GM21447 (cell line): ENCODE measurements around the gene EXOC4.
"Not testable (repeated sequence)": the region's sequence is repeated elsewhere in the genome, so short reads cannot be mapped to it uniquely, and the experiment has no call there.

Experiments used
- ATAC-seq: cut with Tn5 transposase; IDR thresholded peaks from one replicate; pipeline ENCODE4 v1.9.1; 2021; ENCODE audit not compliant: unreplicated experiment

EXOC4 gene

DNA sequence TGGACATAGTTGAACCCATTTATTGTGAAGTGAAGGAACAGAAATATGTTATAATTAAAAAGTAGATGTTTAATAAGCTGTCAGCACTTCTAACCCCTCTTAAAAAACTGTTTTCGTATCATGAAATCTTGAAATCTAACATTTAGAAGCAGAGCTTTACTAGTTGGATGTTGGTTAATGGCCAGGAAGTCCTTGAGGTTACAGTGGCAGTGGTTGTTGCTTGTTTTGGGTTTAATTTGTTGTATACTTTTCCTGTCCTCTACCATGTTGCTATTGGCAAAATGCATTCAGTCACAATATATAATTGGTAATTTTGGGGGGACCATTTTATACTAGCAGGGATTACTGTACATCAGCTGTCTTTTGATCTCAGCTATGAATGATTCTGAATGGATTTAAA, 60.7 kb downstream of the EXOC4 start:
- no peak for ATAC-seq

DNA sequence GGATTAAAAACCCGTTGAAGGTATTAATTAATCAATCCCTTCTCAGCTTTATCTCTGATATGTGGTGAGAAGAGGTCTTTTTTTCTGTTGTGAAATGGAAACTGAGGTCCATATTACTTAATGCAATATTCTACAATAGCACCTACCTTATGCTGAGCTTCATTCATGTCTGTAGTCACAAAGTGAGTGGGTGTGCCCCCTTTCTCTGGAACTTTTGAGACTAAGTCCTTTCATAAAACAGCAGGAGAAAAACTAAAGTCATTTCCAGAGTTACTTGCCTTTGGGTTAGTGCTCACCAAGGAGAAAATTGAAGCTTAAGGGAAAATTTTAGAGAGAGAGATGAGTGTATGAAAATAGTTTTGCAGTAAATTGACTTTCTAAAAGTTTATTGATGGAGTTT, 61.2 kb downstream of the EXOC4 start:
- ATAC-seq: no peak

DNA sequence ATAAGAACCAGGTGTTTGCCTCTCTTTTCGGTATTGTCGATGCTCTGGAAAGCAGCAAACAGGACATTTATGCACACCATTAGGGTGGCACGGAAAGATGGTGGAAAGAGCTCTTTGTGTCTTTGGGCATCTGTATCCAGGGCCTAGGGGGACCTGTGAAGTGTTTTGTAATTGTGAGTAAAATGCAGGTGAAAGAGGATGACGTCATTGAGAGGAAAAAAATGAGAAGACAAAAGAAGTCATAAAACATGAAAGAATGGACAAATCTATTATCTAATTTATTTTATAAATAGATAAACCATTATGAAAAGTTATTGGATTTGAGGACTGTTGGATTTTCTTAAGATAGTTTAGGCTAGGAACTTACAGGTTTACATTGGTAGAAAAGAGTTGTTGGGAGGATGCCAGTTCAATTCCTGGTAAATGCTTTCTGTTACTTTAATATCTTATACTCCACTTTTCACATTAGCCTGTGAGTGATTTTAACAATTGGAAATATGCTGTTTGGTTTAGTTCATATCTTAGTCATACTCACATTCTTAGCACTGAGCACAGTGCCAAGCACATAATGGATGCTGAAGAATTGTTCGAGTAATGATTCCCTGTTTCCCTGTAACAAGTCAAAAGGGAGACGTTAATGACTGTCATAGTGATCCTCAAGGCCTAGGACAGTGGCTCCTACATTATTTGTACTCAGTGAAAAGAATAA, 62.6 kb downstream of the EXOC4 start:
- ATAC-seq: no peak

DNA sequence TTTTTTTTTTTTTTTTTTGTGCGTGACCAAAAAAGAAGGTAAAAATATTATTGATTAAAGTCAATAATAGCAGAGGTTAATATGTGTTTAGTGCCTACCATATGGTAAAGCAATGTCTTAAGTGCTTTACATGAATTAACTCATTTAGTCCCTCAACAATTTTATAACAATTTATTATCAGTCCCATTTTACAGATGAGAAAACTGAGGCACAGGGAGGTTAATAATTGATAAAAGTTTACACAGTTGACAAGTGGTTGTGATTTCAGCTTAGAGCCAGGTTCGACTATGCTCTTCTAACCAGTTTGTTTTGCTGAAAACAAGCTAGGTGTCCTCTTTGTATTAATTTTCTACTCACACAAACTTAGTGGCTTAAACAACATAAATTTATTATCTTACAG, 67.0 kb downstream of the EXOC4 start:
- ATAC-seq: no peak

DNA sequence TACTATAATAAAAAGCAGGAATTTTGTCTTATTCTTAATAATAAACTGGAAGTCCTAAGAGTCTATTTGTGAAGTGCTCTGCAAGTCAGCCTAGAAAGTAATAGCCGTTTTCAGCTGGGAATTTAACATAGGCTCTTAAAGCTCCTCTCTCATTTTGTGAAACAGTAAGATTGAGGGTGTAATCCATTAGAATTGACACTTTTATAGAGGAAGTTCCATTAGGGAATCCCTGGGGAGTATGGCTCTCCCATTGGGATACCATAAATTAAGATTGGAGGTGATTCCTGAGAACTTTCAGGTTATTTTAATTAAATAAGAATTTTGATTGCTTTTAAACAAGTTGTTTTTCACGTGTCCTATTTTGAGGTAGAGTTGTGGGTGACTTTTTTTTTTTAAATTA, 68.0 kb downstream of the EXOC4 start:
- ATAC-seq: no peak

DNA sequence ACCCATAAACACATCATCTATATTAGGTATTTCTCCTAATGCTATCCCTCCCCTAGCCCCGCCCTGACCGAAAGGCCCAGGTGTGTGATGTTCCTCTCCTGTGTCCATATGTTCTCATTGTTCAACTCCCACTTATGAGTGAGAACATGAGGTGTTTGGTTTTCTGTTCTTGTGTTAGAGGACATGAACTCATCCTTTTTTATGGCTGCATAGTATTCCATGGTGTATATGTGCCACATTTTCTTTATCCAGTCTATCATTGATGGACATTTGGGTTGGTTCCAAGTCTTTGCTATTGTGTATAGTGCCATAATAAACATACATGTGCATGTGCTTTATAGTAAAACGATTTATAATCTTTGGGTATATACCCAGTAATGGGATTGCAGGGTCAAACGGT, 68.5 kb downstream of the EXOC4 start:
- not testable (repeated sequence) for ATAC-seq

DNA sequence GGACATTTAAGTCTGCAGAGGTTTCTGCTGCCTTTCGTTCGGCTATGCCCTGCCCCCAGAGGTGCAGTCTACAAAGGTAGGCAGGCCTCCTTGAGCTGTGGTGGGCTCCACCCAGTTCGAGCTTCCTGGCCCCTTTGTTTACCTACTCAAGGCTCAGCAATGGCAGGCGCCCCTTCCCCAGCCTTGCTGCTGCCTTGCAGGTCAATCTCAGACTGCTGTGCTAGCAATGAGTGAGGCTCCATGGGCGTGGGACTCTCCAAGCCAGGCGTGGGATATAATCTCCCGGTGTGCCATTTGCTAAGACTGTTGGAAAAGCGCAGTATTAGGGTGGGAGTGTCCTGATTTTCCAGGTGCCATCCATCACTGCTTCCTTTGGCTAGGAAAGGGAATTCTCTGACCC, 73.9 kb downstream of the EXOC4 start:
- ATAC-seq: not testable (repeated sequence)

DNA sequence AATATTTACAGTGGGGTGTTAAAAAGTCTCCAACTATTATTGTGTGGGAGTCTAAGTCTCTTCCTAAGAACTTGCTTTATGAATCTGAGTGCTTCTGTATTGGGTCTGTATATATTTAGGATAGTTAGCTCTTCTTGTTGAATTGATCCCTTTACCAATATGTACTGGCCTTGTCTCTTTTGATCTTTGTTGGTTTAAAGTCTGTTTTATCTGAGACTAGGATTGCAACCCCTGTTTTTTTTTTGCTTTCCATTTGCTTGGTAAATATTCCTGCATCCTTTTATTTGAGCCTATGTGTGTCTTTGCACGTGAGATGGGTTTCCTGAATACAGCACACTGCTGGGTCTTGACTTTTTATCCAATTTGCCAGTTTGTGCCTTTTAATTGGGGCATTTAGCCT, 75.1 kb downstream of the EXOC4 start:
- ATAC-seq: not testable (repeated sequence)

DNA sequence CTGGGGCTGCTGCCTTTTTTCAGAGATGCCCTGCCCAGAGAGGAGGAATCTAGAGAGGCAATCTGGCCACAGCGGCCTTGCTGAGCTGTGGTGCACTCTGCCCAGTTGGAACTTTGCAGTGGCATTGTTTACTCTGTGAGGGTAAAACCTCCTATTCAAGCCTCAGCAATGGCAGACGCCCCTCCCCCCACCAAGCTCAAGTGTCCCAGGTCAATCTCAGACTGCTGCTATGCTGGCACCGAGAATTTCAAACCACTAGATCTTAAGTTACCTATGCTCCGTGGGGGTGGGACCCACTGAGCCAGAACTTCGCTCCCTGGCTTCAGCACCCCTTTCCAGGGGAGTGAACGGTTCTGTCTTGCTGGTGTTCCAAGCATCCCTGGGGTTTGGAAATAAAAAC, 77.2 kb downstream of the EXOC4 start:
- ATAC-seq: no peak

DNA sequence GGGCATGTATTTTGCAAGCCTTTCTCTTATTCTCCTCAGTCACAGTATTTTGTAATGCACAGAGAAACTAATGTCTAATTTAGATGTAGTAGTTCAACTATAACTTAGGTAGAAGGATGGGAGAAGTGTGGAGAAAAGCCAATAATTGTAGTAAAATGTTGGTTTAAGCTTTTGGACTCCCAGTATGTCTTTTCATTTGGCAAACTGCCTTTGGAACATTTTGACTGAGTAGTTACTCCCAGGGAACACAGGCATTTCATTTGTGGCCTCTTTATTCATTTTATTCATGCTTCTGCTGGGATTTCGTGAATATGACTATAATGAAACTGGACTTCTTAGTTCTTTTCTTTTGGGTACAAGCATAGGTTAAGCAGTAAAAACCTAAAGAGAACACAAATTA, 79.0 kb downstream of the EXOC4 start:
- no peak for ATAC-seq

DNA sequence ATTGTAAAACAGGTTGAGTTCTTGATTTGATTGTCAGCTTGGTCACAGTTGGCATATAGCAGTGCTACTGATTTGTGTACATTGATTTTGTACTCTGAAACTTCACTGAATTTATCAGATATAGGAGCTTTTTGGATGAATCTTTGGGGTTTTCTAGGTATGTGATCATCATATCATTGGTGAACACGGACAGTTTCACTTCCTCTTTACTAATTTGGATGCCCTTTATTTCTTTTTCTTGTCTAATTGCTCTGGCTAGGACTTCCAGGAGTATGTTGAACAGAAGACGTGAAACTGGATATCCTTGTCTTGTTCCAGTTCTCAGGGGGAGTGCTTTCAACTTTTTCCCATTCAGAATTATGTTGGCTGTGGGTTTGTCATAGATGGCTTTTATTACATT, 86.9 kb downstream of the EXOC4 start:
- no peak for ATAC-seq

DNA sequence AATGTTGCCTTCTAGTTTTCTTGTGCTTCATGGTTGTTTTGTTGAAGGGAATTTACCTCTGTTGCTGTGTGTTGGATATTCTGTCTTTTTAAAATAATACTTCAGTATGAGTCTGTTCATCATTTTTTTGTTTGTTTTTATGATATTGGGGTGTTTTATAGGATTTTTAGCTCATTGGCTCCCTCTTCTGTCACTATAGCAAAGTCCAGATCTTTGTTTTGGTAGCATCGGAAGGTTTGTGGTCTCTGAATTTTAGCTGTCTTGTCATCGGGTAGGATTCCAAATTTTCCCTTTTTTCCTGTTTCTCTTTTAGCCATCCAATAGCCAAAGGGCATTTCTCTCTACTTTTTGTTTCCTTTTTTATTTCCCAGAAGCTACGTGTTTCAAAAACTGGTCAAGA, 91.4 kb downstream of the EXOC4 start:
- no peak for ATAC-seq

DNA sequence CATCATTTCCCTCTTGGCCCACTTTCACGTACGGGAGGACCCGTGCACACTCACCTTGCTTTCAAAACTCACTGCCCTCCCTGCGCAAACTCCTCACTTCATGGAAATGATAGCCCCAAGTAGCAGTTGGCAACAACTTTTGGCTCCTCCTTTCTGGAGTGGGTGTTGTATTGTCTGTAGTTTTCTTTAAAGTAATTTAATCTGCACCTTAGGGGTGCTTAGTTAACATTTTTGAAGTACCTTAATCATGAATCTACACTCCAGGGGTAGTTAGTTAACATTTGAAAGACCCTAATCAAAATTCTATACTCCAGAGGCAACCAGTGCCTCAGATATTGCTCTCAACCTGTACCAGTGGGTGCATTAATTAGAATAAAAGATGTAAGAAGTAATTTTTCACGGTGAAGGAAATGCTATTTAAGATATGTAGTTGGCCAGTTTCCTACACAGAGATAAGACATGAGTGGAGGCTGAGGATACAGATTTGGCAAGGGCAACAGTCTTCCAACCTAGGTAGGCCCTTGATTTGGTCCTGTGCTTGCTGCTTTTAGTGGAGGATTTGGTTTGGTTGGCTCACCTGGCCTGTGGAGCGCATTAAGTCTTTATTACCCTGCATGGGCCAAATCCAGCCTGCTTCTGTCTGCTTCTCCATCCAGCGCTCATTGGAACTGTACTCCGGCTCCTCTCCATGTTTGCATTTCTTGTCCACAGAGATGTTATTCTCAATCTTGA, 93.0 kb downstream of the EXOC4 start:
- ATAC-seq: no peak

DNA sequence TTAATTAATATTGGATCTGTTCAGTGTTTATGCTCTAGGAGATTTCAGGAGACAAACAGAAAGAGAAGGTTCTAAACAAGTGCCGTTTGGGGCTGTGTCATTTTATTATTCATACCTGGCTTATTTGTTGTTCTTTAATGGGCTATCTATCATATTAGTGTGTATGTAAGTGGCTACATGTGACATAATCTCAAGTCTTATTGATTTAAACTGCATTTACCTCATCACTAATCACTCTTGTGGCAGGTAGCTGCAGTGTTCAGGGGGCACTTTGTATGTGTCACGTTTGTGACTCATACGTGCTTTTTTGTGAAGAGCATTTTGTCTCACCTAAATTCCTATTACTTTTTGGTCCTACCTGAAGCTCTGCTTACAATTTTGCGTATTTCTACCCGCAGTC, 95.4 kb downstream of the EXOC4 start:
- ATAC-seq: no peak

DNA sequence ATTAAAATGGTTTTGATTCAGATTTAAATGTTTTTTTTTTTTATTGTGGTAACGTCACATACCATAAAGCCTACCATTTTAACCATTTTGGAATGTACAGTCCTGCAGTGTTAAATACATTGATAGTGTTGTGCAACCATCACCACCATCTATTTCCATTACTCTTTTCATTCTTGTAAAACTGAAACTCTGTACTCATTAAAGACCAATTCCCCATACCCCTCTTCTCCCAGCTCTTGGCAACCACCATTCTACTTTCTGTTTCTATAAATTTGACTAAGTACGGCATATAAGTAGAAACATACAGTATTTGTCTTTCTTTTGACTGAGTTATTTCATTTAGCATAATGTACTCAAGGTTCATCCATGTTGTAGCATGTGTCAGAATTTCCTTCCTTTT, 96.2 kb downstream of the EXOC4 start:
- ATAC-seq: no peak

DNA sequence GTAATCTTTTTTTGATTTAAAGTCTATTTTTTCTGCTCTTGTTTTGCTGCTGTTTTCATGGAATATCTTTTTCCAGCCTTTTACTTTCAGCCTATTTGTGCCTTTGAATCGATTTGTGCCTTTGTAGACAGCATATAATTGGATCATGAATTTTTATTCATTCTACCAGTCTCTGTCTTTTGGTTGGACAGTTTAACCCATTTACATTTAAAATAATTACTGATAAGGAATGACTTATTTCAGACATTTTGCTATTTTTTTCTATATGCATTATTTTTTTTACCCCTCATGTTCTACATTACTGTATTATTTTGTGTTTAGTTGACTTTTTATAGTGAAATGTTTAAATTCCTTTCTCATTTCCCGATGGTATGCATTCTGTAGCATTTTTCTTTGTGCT, 99.6 kb downstream of the EXOC4 start:
- no peak for ATAC-seq

DNA sequence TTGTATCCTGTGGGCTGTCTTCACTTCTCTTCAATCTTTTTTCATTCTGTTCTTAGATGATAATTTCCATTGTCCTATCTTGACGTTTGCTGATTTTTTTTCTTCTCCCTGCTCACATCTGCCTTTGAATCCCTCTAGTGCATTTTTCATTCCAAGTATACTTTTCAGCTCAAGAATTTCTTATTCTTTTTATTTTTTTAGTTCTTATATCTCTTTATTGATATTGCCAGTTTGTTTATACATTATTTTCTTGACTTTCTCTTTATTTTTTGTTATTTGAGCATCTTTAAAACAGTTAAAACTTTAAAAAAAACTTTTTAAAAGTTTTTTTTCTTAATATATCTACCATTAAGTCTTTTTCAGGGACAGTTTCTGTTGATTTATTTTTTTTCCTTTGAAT, 100.9 kb downstream of the EXOC4 start:
- ATAC-seq: no peak

DNA sequence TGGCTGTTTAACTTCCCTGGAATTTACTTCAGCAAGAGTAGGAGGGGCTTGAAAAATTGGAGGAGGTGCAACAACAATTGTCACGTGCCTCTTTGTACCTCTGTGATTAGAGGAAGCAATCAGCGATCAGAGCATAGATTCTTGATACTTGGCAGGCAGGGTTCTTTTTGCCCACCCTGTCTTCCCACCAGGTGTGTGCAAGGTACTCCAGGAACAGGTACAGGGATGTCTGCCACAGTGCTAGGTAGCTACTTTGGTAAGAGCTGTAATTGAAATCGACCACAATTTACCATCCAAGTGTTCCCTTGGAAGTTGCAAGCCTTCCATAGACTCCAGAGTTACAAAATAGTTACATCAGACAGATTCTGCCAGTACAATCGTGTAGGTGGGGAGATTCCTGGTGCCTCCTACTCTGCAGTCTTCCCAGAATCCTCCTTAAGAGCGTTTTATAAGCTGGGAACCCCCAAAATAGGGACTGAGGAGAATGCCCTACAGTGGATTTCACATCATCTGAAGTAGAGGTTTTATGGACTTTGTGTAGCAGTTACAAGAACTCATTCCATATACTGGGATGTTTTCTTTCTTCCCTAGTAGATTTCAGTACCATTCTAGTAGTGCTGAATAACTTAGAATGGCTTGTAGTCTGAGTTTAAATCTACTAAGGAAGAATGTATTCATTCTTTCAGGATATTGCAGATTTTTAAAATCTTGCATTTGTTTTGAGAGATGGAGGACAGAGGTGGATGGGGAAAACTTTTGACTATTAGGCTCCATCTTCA, 101.9 kb downstream of the EXOC4 start:
- ATAC-seq: no peak

DNA sequence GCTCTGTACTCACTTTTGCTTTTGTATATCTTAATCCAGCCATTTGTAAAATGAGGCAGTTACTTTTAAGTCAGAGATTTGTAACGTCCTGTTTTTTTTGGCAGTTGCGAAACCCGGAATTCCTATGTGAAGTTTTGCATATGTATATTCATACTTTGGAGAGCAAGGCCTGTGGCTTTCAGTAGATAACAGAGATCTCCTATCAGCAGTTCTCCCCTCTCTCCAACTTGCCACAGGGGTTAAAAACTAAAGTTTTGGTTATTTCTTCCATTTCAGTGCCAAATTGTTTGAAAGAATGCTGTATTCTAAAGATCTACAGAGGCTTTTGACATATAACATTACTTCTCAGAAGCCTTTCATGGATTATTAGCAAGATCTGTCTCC, 102.4 kb downstream of the EXOC4 start:
- ATAC-seq: no peak

DNA sequence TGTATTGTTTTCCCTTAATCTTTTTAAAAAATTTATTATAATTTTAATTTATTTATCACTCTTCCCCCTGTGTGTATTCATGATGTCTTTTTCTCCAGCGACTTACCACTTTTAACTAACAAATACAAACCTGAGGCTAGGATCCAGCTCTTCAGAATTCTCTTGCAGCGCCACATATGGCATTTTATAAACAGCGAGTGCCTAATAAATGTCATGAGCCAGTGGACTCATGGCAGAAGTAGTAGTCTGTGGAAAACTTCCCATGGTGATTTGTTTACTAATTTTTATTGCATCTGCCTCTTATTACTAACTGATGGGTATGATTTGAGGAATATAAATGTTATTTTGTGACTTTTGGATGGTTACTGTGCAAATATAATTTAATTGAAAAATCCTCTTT, 102.9 kb downstream of the EXOC4 start:
- ATAC-seq: no peak

DNA sequence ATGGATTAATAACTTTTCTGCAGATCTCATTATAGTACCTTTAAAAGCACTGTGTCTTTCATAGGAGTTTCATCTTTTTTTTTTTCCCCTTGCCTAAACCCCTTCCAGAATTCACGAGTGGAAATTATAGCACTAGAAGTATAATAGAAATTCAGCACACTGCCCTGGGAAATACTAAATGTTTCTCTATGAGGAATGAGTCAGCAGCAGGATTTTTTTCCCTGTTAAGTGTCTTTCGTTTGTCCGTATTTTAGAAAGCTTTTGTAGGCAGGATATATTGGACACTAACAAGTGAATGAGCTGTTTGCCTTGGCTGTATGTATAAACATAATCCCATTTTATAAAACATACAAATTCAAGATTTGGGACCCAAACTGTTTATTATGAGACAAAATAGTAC, 105.8 kb downstream of the EXOC4 start:
- ATAC-seq: no peak

DNA sequence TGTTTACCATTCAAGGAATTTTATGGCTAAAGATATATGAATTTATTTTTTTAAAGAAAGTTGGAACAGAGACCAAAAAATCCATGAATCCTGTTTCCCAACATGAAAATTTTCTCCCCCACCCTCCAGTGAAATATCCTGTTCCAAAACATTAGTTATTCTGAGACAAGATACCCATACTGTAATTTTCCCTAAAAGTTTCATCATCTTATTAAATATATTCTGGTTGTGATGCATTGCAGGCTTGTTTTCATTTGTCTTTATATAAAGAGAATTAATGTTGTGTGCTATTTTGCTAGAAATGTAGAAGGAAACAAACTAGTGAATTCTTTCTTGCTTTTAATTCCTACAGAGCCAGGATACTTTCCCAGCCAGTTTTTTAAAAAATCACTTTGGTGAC, 106.6 kb downstream of the EXOC4 start:
- no peak for ATAC-seq
